Stimulated activated CD4-positive, alpha-beta T cell treated with anti-CD3 and anti-CD28 coated beads, Interleukin-1b, Interleukin-23, amount 100 ng/mL, for 24 hours (primary cell): Measurements from ENCODE around the gene NKAIN2.
"Not testable (repeated sequence)": the region's sequence is repeated elsewhere in the genome, so short reads cannot be mapped to it uniquely, and the experiment has no call there.

Source experiments
- DNase-seq, 4 experiments: peaks; one replicate each; pipeline ENCODE4 v3.0.0-alpha.2; 2020; ENCODE audit warnings: low read depth in 4 of 4, low spot score in 1 of 4

NKAIN2 gene

GRCh38 chr6:124074606-124075005 lies 270.9 kb downstream of the NKAIN2 start:
- no peak for DNase-seq

GRCh38 chr6:124076336-124077048 lies 272.8 kb downstream of the NKAIN2 start:
- no peak for DNase-seq

GRCh38 chr6:124078169-124078568 lies 274.5 kb downstream of the NKAIN2 start:
- no peak for DNase-seq

- DNase-seq, result no peak
Observed at GRCh38 chr6:124080483-124080882, 276.8 kb downstream of the NKAIN2 start.

GRCh38 chr6:124090491-124090890 lies 286.8 kb downstream of the NKAIN2 start:
- DNase-seq, result no peak

GRCh38 chr6:124099520-124099919 lies 295.9 kb downstream of the NKAIN2 start:
- no peak for DNase-seq

GRCh38 chr6:124110514-124110913 lies 306.8 kb downstream of the NKAIN2 start:
- no peak for DNase-seq

GRCh38 chr6:124119596-124119995 lies 315.9 kb downstream of the NKAIN2 start:
- no peak for DNase-seq

- no peak for DNase-seq
Observed at GRCh38 chr6:124123617-124124209, 320.0 kb downstream of the NKAIN2 start.

GRCh38 chr6:124131259-124131658 lies 327.6 kb downstream of the NKAIN2 start:
- DNase-seq, result no peak

- DNase-seq, result no peak
Observed at GRCh38 chr6:124131779-124132178, 328.1 kb downstream of the NKAIN2 start.

- no peak for DNase-seq
Observed at GRCh38 chr6:124132256-124132655, 328.6 kb downstream of the NKAIN2 start.

GRCh38 chr6:124142852-124143251 lies 339.2 kb downstream of the NKAIN2 start:
- DNase-seq, result no peak

- DNase-seq, result no peak
Observed at GRCh38 chr6:124143435-124143834, 339.8 kb downstream of the NKAIN2 start.

- no peak for DNase-seq
Observed at GRCh38 chr6:124147621-124148020, 344.0 kb downstream of the NKAIN2 start.

GRCh38 chr6:124148236-124148957 lies 344.7 kb downstream of the NKAIN2 start:
- DNase-seq, result no peak

- DNase-seq, result no peak
Observed at GRCh38 chr6:124149646-124150045, 346.0 kb downstream of the NKAIN2 start.

GRCh38 chr6:124158024-124158423 lies 354.4 kb downstream of the NKAIN2 start:
- DNase-seq, result no peak

GRCh38 chr6:124163676-124164075 lies 360.0 kb downstream of the NKAIN2 start:
- DNase-seq, result no peak

GRCh38 chr6:124164343-124164742 lies 360.7 kb downstream of the NKAIN2 start:
- no peak for DNase-seq

- not testable (repeated sequence) for DNase-seq
Observed at GRCh38 chr6:124167249-124167648, 363.6 kb downstream of the NKAIN2 start.

- DNase-seq, result no peak
Observed at GRCh38 chr6:124190256-124190655, 386.6 kb downstream of the NKAIN2 start.
